Parathyroid adenoma (tissue), 2 donors: ENCODE results near the gene CA5A.

Source experiments
- H2AFZ ChIP-seq: fragments of 300-600 bp; sonication (generic); one replicate; pipeline ENCODE4 v1.7.0; 2017; ENCODE audit warnings: antibody characterized with exemption, mild to moderate bottlenecking
- H3K27ac ChIP-seq: fragments of 300-600 bp; sonication (generic); one replicate; pipeline ENCODE4 v1.7.0; 2017
- H3K27me3 ChIP-seq: fragments of 300-600 bp; sonication (generic); one replicate; pipeline ENCODE4 v1.7.0; 2017; ENCODE audit warnings: low read length; ENCODE audit not compliant: control insufficient read depth, insufficient read depth
- H3K36me3 ChIP-seq: fragments of 300-600 bp; sonication (generic); one replicate; pipeline ENCODE4 v1.7.0; 2017; ENCODE audit warnings: low read length; ENCODE audit not compliant: control insufficient read depth, insufficient read depth
- H3K4me1 ChIP-seq: fragments of 300-600 bp; sonication (generic); one replicate; pipeline ENCODE4 v1.7.0; 2017; ENCODE audit warnings: control low read depth
- H3K4me2 ChIP-seq: fragments of 300-600 bp; sonication (generic); one replicate; pipeline ENCODE4 v1.7.0; 2017; ENCODE audit warnings: low read length
- H3K4me3 ChIP-seq: fragments of 300-600 bp; sonication (generic); one replicate; pipeline ENCODE4 v1.7.0; 2017; ENCODE audit warnings: low read depth, low read length
- H3K79me2 ChIP-seq: fragments of 300-600 bp; sonication (generic); one replicate; pipeline ENCODE4 v1.7.0; 2017; ENCODE audit warnings: control low read depth
- H3K9ac ChIP-seq: fragments of 300-600 bp; sonication (generic); one replicate; pipeline ENCODE4 v1.7.0; 2017; ENCODE audit warnings: mild to moderate bottlenecking
- H3K9me3 ChIP-seq: fragments of 300-600 bp; sonication (generic); one replicate; pipeline ENCODE4 v1.7.0; 2017; ENCODE audit warnings: low read length; ENCODE audit not compliant: control insufficient read depth
- TF ChIP-seq, protein P1 (sequence below): fragments of 300-600 bp; sonication (generic); IDR thresholded peaks from one replicate; pipeline ENCODE4 v1.7.0; 2017; ENCODE audit warnings: antibody characterized with exemption, mild to moderate bottlenecking
- donor health status: primary hyperparathyroidism.

CA5A gene

DNA sequence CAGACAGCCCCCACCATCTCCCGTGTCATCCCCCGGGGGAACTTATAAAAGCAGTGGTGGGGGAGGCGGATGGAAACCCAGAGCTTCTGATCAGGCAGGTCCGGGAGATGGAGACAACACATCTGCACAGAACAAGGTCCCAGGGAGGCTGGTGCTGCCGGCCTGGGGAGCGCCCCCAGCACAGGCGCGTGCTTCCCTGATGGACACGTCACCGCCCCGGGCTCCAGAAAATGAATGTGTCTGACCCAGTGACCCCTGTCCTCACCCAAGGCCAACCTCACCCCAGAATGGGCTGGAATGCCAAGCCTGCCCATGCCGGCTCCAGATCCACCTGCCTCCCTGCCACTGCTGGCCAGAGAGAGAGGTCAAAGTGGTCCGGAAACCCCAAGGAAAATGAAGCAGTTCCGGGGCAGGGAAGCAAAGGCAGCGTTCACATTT is 79.5 kb downstream of the CA5A start:
- H3K4me2 ChIP-seq = no peak overlapping the region
- H2AFZ ChIP-seq = no peak overlapping the region
- H3K9ac ChIP-seq = no peak overlapping the region
- no peaks in the 10 kb centered on the region for H3K36me3 ChIP-seq
- H3K27me3 ChIP-seq = no peaks in the 10 kb centered on the region
- TF ChIP-seq, protein P1, sequence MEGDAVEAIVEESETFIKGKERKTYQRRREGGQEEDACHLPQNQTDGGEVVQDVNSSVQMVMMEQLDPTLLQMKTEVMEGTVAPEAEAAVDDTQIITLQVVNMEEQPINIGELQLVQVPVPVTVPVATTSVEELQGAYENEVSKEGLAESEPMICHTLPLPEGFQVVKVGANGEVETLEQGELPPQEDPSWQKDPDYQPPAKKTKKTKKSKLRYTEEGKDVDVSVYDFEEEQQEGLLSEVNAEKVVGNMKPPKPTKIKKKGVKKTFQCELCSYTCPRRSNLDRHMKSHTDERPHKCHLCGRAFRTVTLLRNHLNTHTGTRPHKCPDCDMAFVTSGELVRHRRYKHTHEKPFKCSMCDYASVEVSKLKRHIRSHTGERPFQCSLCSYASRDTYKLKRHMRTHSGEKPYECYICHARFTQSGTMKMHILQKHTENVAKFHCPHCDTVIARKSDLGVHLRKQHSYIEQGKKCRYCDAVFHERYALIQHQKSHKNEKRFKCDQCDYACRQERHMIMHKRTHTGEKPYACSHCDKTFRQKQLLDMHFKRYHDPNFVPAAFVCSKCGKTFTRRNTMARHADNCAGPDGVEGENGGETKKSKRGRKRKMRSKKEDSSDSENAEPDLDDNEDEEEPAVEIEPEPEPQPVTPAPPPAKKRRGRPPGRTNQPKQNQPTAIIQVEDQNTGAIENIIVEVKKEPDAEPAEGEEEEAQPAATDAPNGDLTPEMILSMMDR = no peak
- H3K27ac ChIP-seq = no peak overlapping the region
- H3K4me1 ChIP-seq = peaks cover 5% of the 10 kb centered on the region
- H3K4me3 ChIP-seq = no peak overlapping the region
- no peaks in the 10 kb centered on the region for H3K79me2 ChIP-seq
- H3K9me3 ChIP-seq = no peaks in the 10 kb centered on the region

DNA sequence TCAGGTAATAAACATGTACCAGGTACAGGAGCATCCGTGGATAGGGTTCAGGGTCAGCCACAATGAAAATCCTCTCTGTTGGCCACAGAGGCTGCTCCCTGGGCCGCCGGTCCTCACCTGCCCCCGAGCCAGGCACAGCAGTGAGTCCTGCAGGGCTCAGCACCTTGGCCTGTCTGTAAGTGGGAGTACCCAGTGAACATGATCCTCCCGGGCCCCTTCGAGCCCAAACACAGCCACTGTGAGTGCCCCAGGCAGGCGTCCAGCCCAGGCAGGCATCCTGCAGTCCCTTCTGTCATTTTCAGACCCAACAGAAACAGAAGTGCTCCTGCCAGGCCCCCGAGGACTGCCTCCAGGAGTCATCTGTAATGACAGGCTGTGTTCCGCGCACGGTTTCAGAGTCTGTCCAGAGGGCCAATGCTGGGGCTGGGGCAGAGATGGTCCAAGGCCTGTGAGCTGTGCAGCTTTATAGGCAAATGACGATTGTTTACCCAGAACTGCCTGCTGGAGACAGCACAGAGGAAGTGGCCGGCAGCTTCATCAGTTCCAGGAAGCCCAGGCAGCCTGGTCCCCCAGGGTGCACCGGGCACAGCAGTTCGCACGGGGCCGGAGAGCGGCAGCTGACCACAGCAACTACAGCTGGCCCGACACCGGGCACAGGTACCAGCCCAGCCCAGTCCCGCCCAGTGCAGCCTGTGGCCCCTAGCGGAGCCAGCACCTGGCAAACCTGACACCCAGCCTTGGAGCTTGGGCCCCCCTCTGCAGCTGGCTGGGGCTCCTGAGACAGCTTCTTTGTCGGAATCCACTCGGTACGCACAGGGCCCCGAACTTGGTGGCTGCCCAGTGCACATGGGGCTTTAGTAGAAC is 80.2 kb downstream of the CA5A start:
- Histone ChIP-seq H3K79me2 (no peaks in the 10 kb centered on the region), H3K4me2 (no peak overlapping the region), H3K36me3 (no peaks in the 10 kb centered on the region), H3K27ac (no peak overlapping the region), H3K4me1 (peaks cover 5% of the 10 kb centered on the region), H3K4me3 (no peak overlapping the region), H3K9ac (no peak overlapping the region), H3K9me3 (no peaks in the 10 kb centered on the region), H3K27me3 (no peaks in the 10 kb centered on the region), H2AFZ (no peak overlapping the region)
- TF ChIP-seq, protein P1 = no peak

DNA sequence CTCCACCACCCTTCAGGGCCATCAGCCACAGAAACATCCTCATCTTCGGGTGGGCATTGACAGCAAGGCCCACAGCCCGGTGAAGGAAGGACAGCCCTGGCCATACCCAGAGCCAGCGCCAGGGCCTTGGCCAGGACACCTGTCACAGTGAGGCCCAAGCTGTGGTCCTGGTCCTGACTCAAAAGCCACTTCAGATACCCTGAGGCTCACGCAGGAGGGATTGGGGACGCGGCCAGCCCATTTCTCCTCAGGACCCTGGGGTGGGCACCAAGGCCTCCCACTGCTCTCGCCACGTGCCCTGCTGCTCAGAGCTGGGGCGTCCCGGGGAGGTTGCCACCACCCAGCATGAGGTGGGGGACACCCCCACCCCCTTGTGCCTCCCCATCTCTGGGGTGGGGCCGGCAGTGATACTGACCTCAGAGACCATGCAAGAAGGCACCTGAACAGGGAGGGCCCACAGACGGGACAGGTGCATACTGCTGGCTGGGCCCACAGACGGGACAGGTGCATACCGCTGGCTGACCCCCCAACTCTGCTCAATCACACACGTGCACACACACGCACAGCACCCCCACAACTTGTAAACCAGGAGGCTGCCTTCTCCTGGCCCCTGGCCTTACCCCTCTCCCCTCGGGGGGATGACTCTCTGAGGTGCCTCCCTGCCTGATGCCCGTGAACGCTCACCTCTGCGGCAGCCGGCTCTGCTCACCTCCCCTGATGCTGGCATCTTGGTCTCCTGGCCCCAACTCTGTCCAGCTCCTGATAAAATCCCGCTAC is 81.2 kb downstream of the CA5A start:
- Histone ChIP-seq H2AFZ (no peak overlapping the region), H3K27ac (no peak overlapping the region), H3K79me2 (no peaks in the 10 kb centered on the region), H3K9ac (no peak overlapping the region), H3K4me2 (no peak overlapping the region), H3K9me3 (no peaks in the 10 kb centered on the region), H3K27me3 (no peaks in the 10 kb centered on the region), H3K4me3 (no peak overlapping the region), H3K4me1 (peaks cover 5% of the 10 kb centered on the region), H3K36me3 (no peaks in the 10 kb centered on the region)
- TF ChIP-seq, protein P1 = no peak

DNA sequence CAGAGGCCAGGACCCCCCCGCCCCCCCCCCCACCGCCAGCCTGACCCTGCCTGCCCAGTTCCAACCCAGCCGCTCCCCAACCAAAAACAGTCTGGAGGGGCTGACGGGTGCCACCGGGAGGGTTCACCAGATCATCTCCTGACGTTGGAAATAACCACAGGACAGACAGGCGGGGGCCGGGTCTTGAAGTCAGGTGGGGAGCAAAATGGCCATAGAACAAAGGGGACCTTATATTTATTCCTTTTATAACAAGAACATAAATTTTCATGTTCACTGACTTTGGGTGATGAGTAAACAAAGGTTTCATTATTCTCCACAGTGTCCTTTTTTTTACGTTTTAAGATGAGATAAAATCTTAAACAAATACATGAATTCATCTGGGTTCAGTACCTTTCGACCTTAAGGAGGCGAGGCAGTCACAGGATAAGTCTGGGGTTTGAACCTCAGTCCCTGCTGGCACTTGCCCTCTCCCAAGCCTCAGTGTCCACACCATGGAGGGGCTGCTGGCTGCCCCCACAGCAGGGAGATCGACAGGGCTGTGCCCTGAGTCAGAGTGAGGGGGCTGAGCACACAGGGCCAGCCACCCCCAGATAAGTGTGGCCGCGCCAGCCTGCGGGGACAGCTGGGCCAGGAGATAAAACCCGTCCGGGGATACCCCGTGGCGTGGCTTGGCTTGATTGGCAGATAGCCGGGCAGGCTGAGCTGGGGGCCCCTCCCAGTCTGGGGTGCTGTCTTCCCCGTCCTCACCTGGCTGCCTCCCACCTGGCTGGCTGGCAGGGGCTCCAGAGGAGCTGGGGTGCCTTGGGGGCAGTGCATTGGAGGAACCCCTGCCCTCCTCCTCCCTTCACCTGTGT is 82.0 kb downstream of the CA5A start:
- Histone ChIP-seq H3K36me3 (no peaks in the 10 kb centered on the region), H3K9me3 (no peaks in the 10 kb centered on the region), H3K27ac (no peak overlapping the region), H3K79me2 (no peaks in the 10 kb centered on the region), H2AFZ (no peak overlapping the region), H3K4me3 (no peak overlapping the region), H3K4me1 (peaks cover 5% of the 10 kb centered on the region), H3K27me3 (no peaks in the 10 kb centered on the region), H3K4me2 (no peak overlapping the region), H3K9ac (no peak overlapping the region)
- TF ChIP-seq, protein P1 = no peak
